AG09319 (cell line): ENCODE measurements around the gene CNTNAP2.

Source experiments
- DNase-seq: peaks from one replicate; pipeline ENCODE4 v3.0.0-alpha.2; 2010; ENCODE audit warnings: low read depth; ENCODE audit errors: extremely low read depth
- CTCF ChIP-seq: IDR thresholded peaks from 2 replicates; pipeline ENCODE4 v1.5.1; 2011; ENCODE audit warnings: low read depth, mild to moderate bottlenecking, inconsistent platforms, low read length, moderate library complexity

CNTNAP2 gene

DNA sequence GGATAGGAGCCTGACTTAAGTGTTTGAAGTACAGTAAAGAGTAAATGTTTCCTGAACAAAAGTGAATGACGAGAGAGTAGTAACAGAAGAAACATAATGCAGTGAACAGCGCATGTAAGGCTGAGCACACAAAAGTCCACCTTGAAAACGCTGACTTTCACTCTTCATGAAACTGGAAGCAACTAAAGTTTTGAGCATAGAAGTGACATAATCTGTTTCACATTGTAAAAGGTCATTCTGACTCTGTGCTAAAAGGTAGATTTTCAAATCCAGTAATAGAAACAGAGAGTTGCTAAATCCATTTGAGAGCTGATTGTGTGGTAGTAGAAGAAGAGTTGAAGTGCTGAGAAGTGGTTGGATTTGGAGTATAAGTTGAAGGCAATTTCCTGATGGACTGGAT is 1037.0 kb downstream of the CNTNAP2 start:
- TF ChIP-seq CTCF: no peak

DNA sequence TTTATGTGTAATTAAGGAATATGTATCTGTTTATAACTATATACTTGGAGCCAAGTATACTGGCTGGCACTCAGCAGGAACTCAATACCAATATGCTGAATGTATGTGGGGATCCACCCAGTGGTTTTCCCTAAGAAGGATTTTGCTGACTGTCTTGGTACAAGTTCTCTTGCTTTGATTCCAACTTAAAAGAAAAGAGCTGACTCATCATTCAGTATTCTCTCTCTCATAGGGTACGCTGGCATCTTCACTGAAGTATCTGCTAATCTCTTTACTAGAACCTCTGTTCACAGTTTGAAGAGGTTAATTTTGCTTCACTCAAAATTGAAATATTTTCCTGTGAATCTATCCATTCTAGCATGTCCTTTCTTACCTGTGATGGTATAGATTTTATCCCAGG is 1044.8 kb downstream of the CNTNAP2 start:
- no peak for TF ChIP-seq CTCF
- DNase-seq: no peak

More for the DNA sequence above, 1037.0 kb downstream of the CNTNAP2 start:
- no peak for DNase-seq

GRCh38 chr7:147170341-147171012 is 1053.9 kb downstream of the CNTNAP2 start:
- no peak for TF ChIP-seq CTCF
- DNase-seq: no peak

DNA sequence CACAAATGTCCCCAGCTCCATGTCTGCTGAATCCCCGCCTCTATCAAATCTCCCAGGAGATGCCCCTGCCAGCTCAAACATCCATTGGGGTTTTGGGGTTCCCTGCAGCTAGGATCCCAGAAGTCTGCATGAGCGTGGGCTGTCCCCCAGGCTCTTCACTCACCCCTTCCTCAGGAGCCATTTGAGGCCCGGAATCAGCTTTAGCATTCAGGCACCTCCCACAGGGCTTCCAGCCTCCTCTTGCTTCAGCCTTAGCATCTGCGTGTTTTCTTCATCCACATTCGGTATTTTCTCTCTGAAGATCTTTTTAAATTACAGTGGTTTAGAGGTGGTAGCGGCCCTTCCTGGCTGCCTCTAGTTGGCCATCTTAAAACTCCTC is 1054.4 kb downstream of the CNTNAP2 start:
- no peak for TF ChIP-seq CTCF
- DNase-seq: no peak

GRCh38 chr7:147173883-147174282 is 1057.3 kb downstream of the CNTNAP2 start:
- no peak for TF ChIP-seq CTCF

GRCh38 chr7:147182874-147183273 is 1066.3 kb downstream of the CNTNAP2 start:
- no peak for TF ChIP-seq CTCF
- no peak for DNase-seq

More at GRCh38 chr7:147173883-147174282, 1057.3 kb downstream of the CNTNAP2 start:
- DNase-seq: no peak

GRCh38 chr7:147183276-147183675 is 1066.7 kb downstream of the CNTNAP2 start:
- TF ChIP-seq CTCF: no peak
- DNase-seq: no peak
